ENCODE data around the gene VEZF1. TPM values are rescaled to one million over a fixed set of nuclear protein-coding genes. Genes with fewer than 3 reads are reported as not detected.

Gene VEZF1
- total RNA-seq, 1 donor from 2014 or later = 30.3 TPM

DNA sequence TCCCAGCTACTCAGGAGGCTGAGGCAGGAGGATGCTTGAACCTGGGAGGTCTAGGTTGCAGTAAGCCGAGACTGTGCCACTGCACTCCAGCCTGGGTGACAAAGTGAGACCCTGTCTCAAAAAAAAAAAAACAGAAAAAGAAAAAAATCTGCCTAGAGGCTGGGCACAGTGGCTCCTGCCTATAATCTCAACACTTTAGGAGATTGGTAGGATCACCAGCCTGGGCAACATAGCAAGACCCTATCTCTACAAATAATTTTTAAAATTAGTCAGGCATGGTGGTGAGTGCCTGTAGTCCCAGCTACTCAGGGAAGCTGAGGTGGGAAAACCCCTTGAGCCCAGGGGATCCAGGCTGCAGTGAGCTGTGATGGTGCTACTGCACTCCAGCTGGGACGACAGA, 50.6 kb downstream of the VEZF1 start:
- Histone ChIP-seq H3K9me3 (ENCODE audit: control insufficient read depth in 3 of 3, low read length in 3 of 3) (no peaks in the 10 kb centered on the region), H3K36me3 (ENCODE audit: control insufficient read depth in 3 of 3, insufficient read depth in 3 of 3, low read length in 3 of 3) (no peaks in the 10 kb centered on the region), H3K9ac (ENCODE audit: low read depth in 1 of 3, low read length in 3 of 3) (no peak overlapping the region), H3K27ac (ENCODE audit: low read depth, low read length) (peak overlapping the region; percentile 83), H3K4me3 (ENCODE audit: low read length in 3 of 3) (peak overlapping the region in 1 of 3 donors; percentile 14), H3K27me3 (ENCODE audit: control insufficient read depth in 3 of 3, insufficient read depth in 3 of 3, low read length in 3 of 3) (no peaks in the 10 kb centered on the region), H3K4me1 (ENCODE audit: control insufficient read depth in 3 of 3, insufficient read depth in 3 of 3, low read length in 3 of 3) (peaks cover 79 to 82% (median 82%) of the 10 kb centered on the region in 3 donors)

DNA sequence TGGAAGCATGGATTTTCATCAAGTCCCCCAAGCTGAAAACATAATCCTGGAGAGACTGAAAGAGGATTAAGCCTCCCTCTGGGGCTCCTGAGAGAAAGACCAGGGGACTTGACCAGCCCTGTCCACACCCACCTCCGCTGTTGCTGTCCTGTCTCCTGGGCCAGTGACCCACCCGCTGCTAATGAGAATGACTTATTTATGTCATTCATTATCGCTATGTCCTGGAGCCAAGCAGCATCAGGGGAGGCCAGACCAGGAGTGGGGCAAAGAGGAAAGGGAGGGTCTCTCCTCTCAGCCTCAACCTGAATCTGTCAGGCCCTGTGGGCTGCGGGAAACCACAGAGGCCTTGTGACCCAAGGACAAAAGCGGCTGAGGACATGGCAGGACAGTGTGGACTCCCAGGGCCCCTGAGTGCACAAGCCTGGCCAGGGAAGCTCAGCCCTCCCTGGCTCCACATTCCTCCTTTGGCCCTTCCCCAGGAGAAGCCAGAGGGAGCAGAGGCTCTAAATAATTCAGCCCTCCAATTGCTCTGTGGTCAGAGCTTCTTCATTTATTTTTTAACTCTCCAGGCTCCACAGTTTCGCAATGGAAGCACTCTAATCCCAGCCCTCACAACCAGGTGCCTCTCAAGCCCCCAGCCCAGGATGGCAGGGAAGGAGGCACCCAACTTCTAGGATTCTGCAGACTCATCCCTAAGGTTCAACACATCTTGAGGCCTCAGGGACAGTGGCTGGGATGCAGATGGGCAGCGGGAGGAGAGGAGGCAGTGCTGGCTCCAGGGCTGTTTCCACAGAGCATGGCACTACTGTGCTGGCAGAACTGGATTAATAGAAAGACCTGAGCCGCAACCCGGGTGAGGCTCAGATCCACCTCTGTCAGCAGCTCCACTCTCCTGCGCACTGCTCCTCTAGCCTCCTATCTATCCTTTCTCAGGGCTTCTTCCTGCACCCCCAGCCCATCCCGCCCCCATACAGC, 51.9 kb downstream of the VEZF1 start:
- Histone ChIP-seq H3K4me3 (ENCODE audit: low read length in 3 of 3) (peak overlapping the region; percentile 23 to 45 (median 38)), H3K9me3 (ENCODE audit: control insufficient read depth in 3 of 3, low read length in 3 of 3) (no peaks in the 10 kb centered on the region), H3K27ac (ENCODE audit: low read depth, low read length) (peak overlapping the region; percentile 83), H3K36me3 (ENCODE audit: control insufficient read depth in 3 of 3, insufficient read depth in 3 of 3, low read length in 3 of 3) (no peaks in the 10 kb centered on the region), H3K4me1 (ENCODE audit: control insufficient read depth in 3 of 3, insufficient read depth in 3 of 3, low read length in 3 of 3) (peaks cover 77 to 80% (median 78%) of the 10 kb centered on the region in 3 donors), H3K27me3 (ENCODE audit: control insufficient read depth in 3 of 3, insufficient read depth in 3 of 3, low read length in 3 of 3) (no peaks in the 10 kb centered on the region), H3K9ac (ENCODE audit: low read depth in 1 of 3, low read length in 3 of 3) (peak overlapping the region; percentile 69 to 82 (median 80))

DNA sequence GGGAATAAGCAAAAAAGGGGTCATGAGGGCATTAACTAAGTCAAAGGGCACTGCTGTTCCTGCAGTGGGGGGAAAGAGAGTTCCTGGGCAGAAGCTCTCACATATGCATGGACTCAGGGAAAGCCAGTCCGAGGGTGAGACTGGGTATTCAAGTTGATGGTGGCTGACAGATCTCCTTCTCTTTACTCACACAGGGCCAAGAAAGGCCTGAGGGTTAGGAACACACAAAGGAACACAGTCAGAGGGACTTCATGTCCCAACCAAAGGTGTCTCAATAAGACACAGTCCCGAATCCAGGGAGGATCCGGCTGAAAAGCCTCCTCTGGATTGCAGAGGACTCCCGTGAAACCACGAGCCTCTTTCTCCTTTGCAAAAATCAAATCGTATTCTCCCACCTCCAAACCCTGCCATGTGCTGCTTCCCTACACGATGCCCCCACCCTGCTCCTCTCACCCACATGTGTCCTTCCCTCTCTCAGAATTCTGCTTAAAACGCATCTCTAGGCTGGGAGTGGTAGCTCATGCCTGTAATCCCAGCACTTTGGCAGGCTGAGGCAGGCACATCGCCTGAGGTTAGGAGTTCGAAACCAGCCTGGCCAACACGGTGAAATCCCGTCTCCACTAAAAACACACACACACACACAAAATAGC, 56.4 kb downstream of the VEZF1 start:
- no peaks in the 10 kb centered on the region for H3K9me3 ChIP-seq (ENCODE audit: control insufficient read depth in 3 of 3, low read length in 3 of 3)
- H3K27me3 ChIP-seq (ENCODE audit: control insufficient read depth in 3 of 3, insufficient read depth in 3 of 3, low read length in 3 of 3) = no peaks in the 10 kb centered on the region
- H3K4me1 ChIP-seq (ENCODE audit: control insufficient read depth in 3 of 3, insufficient read depth in 3 of 3, low read length in 3 of 3) = peaks cover 79 to 82% (median 82%) of the 10 kb centered on the region in 3 donors
- H3K27ac ChIP-seq (ENCODE audit: low read depth, low read length) = no peak overlapping the region
- H3K36me3 ChIP-seq (ENCODE audit: control insufficient read depth in 3 of 3, insufficient read depth in 3 of 3, low read length in 3 of 3) = no peaks in the 10 kb centered on the region
- H3K9ac ChIP-seq (ENCODE audit: low read depth in 1 of 3, low read length in 3 of 3) = peak overlapping the region in 2 of 3 donors; percentile 49 to 57
- no peak overlapping the region for H3K4me3 ChIP-seq (ENCODE audit: low read length in 3 of 3)

GRCh38 chr17:57930239-57930638, 57.8 kb downstream of the VEZF1 start:
- H3K4me3 ChIP-seq (ENCODE audit: low read length in 3 of 3) = no peak overlapping the region
- H3K9ac ChIP-seq (ENCODE audit: low read depth in 1 of 3, low read length in 3 of 3) = peak overlapping the region in 1 of 3 donors; percentile 25
- no peak overlapping the region for H3K27ac ChIP-seq (ENCODE audit: low read depth, low read length)
- H3K27me3 ChIP-seq (ENCODE audit: control insufficient read depth in 3 of 3, insufficient read depth in 3 of 3, low read length in 3 of 3) = no peaks in the 10 kb centered on the region
- peaks cover 77 to 82% (median 81%) of the 10 kb centered on the region in 3 donors for H3K4me1 ChIP-seq (ENCODE audit: control insufficient read depth in 3 of 3, insufficient read depth in 3 of 3, low read length in 3 of 3)
- H3K9me3 ChIP-seq (ENCODE audit: control insufficient read depth in 3 of 3, low read length in 3 of 3) = no peaks in the 10 kb centered on the region
- H3K36me3 ChIP-seq (ENCODE audit: control insufficient read depth in 3 of 3, insufficient read depth in 3 of 3, low read length in 3 of 3) = peaks cover 0 to 2% (median 0%) of the 10 kb centered on the region in 3 donors

- H3K27ac ChIP-seq (ENCODE audit: low read depth, low read length) = no peak overlapping the region
- peak overlapping the region in 1 of 3 donors; percentile 33 for H3K9ac ChIP-seq (ENCODE audit: low read depth in 1 of 3, low read length in 3 of 3)
- H3K4me1 ChIP-seq (ENCODE audit: control insufficient read depth in 3 of 3, insufficient read depth in 3 of 3, low read length in 3 of 3) = peaks cover 79 to 85% (median 84%) of the 10 kb centered on the region in 3 donors
- H3K27me3 ChIP-seq (ENCODE audit: control insufficient read depth in 3 of 3, insufficient read depth in 3 of 3, low read length in 3 of 3) = no peaks in the 10 kb centered on the region
- no peak overlapping the region for H3K4me3 ChIP-seq (ENCODE audit: low read length in 3 of 3)
- peaks cover 0 to 2% (median 0%) of the 10 kb centered on the region in 3 donors for H3K36me3 ChIP-seq (ENCODE audit: control insufficient read depth in 3 of 3, insufficient read depth in 3 of 3, low read length in 3 of 3)
- H3K9me3 ChIP-seq (ENCODE audit: control insufficient read depth in 3 of 3, low read length in 3 of 3) = no peaks in the 10 kb centered on the region
These were observed 58.7 kb downstream of the VEZF1 start for GRCh38 chr17:57929386-57929785.

GRCh38 chr17:57928928-57929327, 59.1 kb downstream of the VEZF1 start:
- no peaks in the 10 kb centered on the region for H3K27me3 ChIP-seq (ENCODE audit: control insufficient read depth in 3 of 3, insufficient read depth in 3 of 3, low read length in 3 of 3)
- H3K36me3 ChIP-seq (ENCODE audit: control insufficient read depth in 3 of 3, insufficient read depth in 3 of 3, low read length in 3 of 3) = peaks cover 0 to 2% (median 0%) of the 10 kb centered on the region in 3 donors
- H3K9me3 ChIP-seq (ENCODE audit: control insufficient read depth in 3 of 3, low read length in 3 of 3) = no peaks in the 10 kb centered on the region
- H3K4me1 ChIP-seq (ENCODE audit: control insufficient read depth in 3 of 3, insufficient read depth in 3 of 3, low read length in 3 of 3) = peaks cover 80 to 86% (median 86%) of the 10 kb centered on the region in 3 donors
- H3K4me3 ChIP-seq (ENCODE audit: low read length in 3 of 3) = no peak overlapping the region
- H3K27ac ChIP-seq (ENCODE audit: low read depth, low read length) = no peak overlapping the region
- no peak overlapping the region for H3K9ac ChIP-seq (ENCODE audit: low read depth in 1 of 3, low read length in 3 of 3)

DNA sequence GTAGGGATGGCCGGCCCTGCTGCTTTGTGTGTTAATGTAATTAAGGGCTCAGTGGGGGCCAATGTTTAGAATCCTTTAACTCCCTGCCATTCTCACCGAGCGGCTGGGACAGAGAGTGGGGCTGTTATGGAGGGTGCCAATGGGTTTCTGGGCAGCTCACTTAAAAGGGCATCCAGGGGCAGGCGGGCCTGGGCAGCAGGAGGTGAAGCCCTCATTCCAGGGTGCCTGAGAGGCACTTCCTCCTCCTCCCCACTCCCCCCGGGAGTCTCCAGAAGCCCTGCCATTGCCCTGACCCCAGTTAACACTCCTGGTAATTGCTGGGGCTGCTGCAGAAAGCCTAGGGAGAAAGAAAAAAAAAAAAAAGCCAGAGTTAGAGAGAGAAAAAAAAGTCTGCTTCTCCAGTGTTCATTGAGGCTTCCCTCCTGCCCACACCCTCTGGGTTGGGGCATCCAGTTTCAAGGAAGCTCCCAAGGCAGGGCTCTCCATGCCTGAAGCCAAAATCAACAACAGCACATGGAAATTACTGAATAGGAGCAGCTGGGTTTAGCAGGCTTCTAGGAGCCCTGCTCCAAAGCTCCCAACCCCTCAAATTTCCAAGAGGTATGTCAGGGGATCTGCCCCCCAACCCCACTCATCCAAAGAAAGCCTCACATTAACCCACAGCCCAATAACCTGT, 60.9 kb downstream of the VEZF1 start:
- H3K4me3 ChIP-seq (ENCODE audit: low read length in 3 of 3) = no peak overlapping the region
- peak overlapping the region; percentile 25 for H3K27ac ChIP-seq (ENCODE audit: low read depth, low read length)
- H3K4me1 ChIP-seq (ENCODE audit: control insufficient read depth in 3 of 3, insufficient read depth in 3 of 3, low read length in 3 of 3) = peaks cover 76 to 84% (median 83%) of the 10 kb centered on the region in 3 donors
- H3K9ac ChIP-seq (ENCODE audit: low read depth in 1 of 3, low read length in 3 of 3) = peak overlapping the region; percentile 13 to 64 (median 41)
- no peaks in the 10 kb centered on the region for H3K9me3 ChIP-seq (ENCODE audit: control insufficient read depth in 3 of 3, low read length in 3 of 3)
- H3K36me3 ChIP-seq (ENCODE audit: control insufficient read depth in 3 of 3, insufficient read depth in 3 of 3, low read length in 3 of 3) = peaks cover 0 to 2% (median 2%) of the 10 kb centered on the region in 3 donors
- no peaks in the 10 kb centered on the region for H3K27me3 ChIP-seq (ENCODE audit: control insufficient read depth in 3 of 3, insufficient read depth in 3 of 3, low read length in 3 of 3)

- no peak overlapping the region for H3K4me3 ChIP-seq (ENCODE audit: low read length in 3 of 3)
- H3K9ac ChIP-seq (ENCODE audit: low read depth in 1 of 3, low read length in 3 of 3) = peak overlapping the region in 2 of 3 donors; percentile 41 to 64
- H3K4me1 ChIP-seq (ENCODE audit: control insufficient read depth in 3 of 3, insufficient read depth in 3 of 3, low read length in 3 of 3) = peaks cover 78 to 84% (median 84%) of the 10 kb centered on the region in 3 donors
- peaks cover 0 to 2% (median 2%) of the 10 kb centered on the region in 3 donors for H3K36me3 ChIP-seq (ENCODE audit: control insufficient read depth in 3 of 3, insufficient read depth in 3 of 3, low read length in 3 of 3)
- H3K27me3 ChIP-seq (ENCODE audit: control insufficient read depth in 3 of 3, insufficient read depth in 3 of 3, low read length in 3 of 3) = no peaks in the 10 kb centered on the region
- H3K27ac ChIP-seq (ENCODE audit: low read depth, low read length) = peak overlapping the region; percentile 25
- H3K9me3 ChIP-seq (ENCODE audit: control insufficient read depth in 3 of 3, low read length in 3 of 3) = no peaks in the 10 kb centered on the region
These were observed 61.4 kb downstream of the VEZF1 start for GRCh38 chr17:57926723-57927047.

GRCh38 chr17:57925361-57925990, 62.6 kb downstream of the VEZF1 start:
- H3K4me3 ChIP-seq (ENCODE audit: low read length in 3 of 3) = peak overlapping the region in 1 of 3 donors; percentile 29
- peaks cover 74 to 81% (median 76%) of the 10 kb centered on the region in 3 donors for H3K4me1 ChIP-seq (ENCODE audit: control insufficient read depth in 3 of 3, insufficient read depth in 3 of 3, low read length in 3 of 3)
- H3K9ac ChIP-seq (ENCODE audit: low read depth in 1 of 3, low read length in 3 of 3) = peak overlapping the region; percentile 5 to 66 (median 16)
- H3K36me3 ChIP-seq (ENCODE audit: control insufficient read depth in 3 of 3, insufficient read depth in 3 of 3, low read length in 3 of 3) = peaks cover 0 to 2% (median 2%) of the 10 kb centered on the region in 3 donors
- no peaks in the 10 kb centered on the region for H3K27me3 ChIP-seq (ENCODE audit: control insufficient read depth in 3 of 3, insufficient read depth in 3 of 3, low read length in 3 of 3)
- no peaks in the 10 kb centered on the region for H3K9me3 ChIP-seq (ENCODE audit: control insufficient read depth in 3 of 3, low read length in 3 of 3)
- H3K27ac ChIP-seq (ENCODE audit: low read depth, low read length) = no peak overlapping the region

Data from skeletal muscle tissue (tissue), 4 donors.